Amygdala (tissue), 56 donors: ENCODE data around the gene FILIP1.
A peak's percentile ranks its signal among the peaks of the same experiment; 100 is the strongest.
"Not testable (repeated sequence)": the region's sequence is repeated elsewhere in the genome, so short reads cannot be mapped to it uniquely, and the experiment has no call there.

Experiments
- DNase-seq, 56 donors: peaks; one replicate each; lab custom pipeline; 2025; lab: John Stamatoyannopoulos, UW

FILIP1 gene

GRCh38 chr6:75458895-75459294 is 34.7 kb downstream of the FILIP1 start:
- DNase-seq: no peak

- DNase-seq: no peak
Measured at GRCh38 chr6:75450903-75451302, 42.7 kb downstream of the FILIP1 start.

- DNase-seq: no peak
Measured at GRCh38 chr6:75449630-75450206, 43.9 kb downstream of the FILIP1 start.

- no peak for DNase-seq
Measured at GRCh38 chr6:75446241-75446880, 47.2 kb downstream of the FILIP1 start.

GRCh38 chr6:75445738-75446137 is 47.9 kb downstream of the FILIP1 start:
- no peak for DNase-seq

GRCh38 chr6:75444899-75445298 is 48.7 kb downstream of the FILIP1 start:
- no peak for DNase-seq

- not testable (repeated sequence) for DNase-seq
Measured at GRCh38 chr6:75441883-75442282, 51.7 kb downstream of the FILIP1 start.

GRCh38 chr6:75441479-75441878 is 52.1 kb downstream of the FILIP1 start:
- not testable (repeated sequence) for DNase-seq

- DNase-seq: no peak
Measured at GRCh38 chr6:75438442-75439116, 55.0 kb downstream of the FILIP1 start.

- no peak for DNase-seq
Measured at GRCh38 chr6:75438013-75438431, 55.6 kb downstream of the FILIP1 start.

- no peak for DNase-seq
Measured at GRCh38 chr6:75437421-75437891, 56.1 kb downstream of the FILIP1 start.

GRCh38 chr6:75436869-75437268 is 56.7 kb downstream of the FILIP1 start:
- peak in 2 of 56 donors; percentile 1 for DNase-seq

- DNase-seq: not testable (repeated sequence)
Measured at GRCh38 chr6:75432809-75433208, 60.8 kb downstream of the FILIP1 start.

- peak in 2 of 56 donors; percentile 5 to 8 for DNase-seq
Measured at GRCh38 chr6:75431379-75431778, 62.2 kb downstream of the FILIP1 start.

- no peak for DNase-seq
Measured at GRCh38 chr6:75430631-75431325, 62.8 kb downstream of the FILIP1 start.

- DNase-seq: no peak
Measured at GRCh38 chr6:75429061-75429703, 64.4 kb downstream of the FILIP1 start.

- no peak for DNase-seq
Measured at GRCh38 chr6:75428204-75428603, 65.4 kb downstream of the FILIP1 start.

- DNase-seq: no peak
Measured at GRCh38 chr6:75427329-75427728, 66.3 kb downstream of the FILIP1 start.

GRCh38 chr6:75424618-75425548 is 68.7 kb downstream of the FILIP1 start:
- no peak for DNase-seq

- no peak for DNase-seq
Measured at GRCh38 chr6:75423386-75423785, 70.2 kb downstream of the FILIP1 start.
